IMR-90 (cell line): Measurements from ENCODE around the gene PFDN1. TPM values are rescaled to one million over a fixed set of nuclear protein-coding genes. Genes with fewer than 3 reads are reported as not detected.

Experiments used
- ATAC-seq: fragments of 200-7000 bp; cut with Tn5 transposase; 2 replicates; pipeline ENCODE4 v1.9.1; 2020; ENCODE audit warnings: low read depth, mild to moderate bottlenecking, moderate library complexity
- BruUV-seq: library from RNA; stranded (reverse); fragments of 400-500 nt; replicated peaks from 2 replicates; lab custom pipeline; 2021; lab: Mats Ljungman, UMichigan
- CTCF ChIA-PET: fragments of 300-600 bp; formaldehyde crosslinking; extraction: SDS; loops from one replicate; lab custom pipeline; 2021; ENCODE audit warnings: antibody characterized with exemption; lab: Yijun Ruan, JAX
- POLR2A ChIA-PET: fragments of 300-600 bp; sonication (Branson Sonifier 250); formaldehyde crosslinking; loops from one replicate; lab custom pipeline; 2022; ENCODE audit warnings: antibody characterized with exemption; ENCODE audit not compliant: unreplicated experiment; lab: Charles Lee
- DNase-seq: peaks from one replicate; pipeline ENCODE4 v3.0.0; 2013
- H2AFZ ChIP-seq: replicated peaks from 2 replicates; pipeline ENCODE3; 2013; ENCODE audit warnings: low read length, mild to moderate bottlenecking; ENCODE audit not compliant: poor library complexity
- H2AK5ac ChIP-seq: 2 replicates; pipeline ENCODE4 v1.6.1; 2013; ENCODE audit warnings: low read depth, low read length, inconsistent platforms
- H2AK9ac ChIP-seq: replicated peaks from 2 replicates; pipeline ENCODE3; 2013; ENCODE audit warnings: mild to moderate bottlenecking, low read depth, low read length, moderate library complexity; ENCODE audit not compliant: poor library complexity
- H2BK120ac ChIP-seq: 2 replicates; pipeline ENCODE4 v1.6.1; 2013; ENCODE audit warnings: low read depth, low read length, inconsistent platforms
- H2BK15ac ChIP-seq: 3 replicates; pipeline ENCODE4 v1.6.1; 2013; ENCODE audit warnings: low read depth, low read length, inconsistent platforms
- H2BK20ac ChIP-seq: 2 replicates; pipeline ENCODE4 v1.6.1; 2013; ENCODE audit warnings: low read depth, mild to moderate bottlenecking, inconsistent platforms, low read length, moderate library complexity
- H2BK5ac ChIP-seq: 2 replicates; pipeline ENCODE4 v1.6.1; 2013; ENCODE audit warnings: mild to moderate bottlenecking, low read depth, low read length, inconsistent platforms; ENCODE audit not compliant: poor library complexity, severe bottlenecking
- H3K14ac ChIP-seq: replicated peaks from 2 replicates; pipeline ENCODE4 v1.6.1; 2013; ENCODE audit warnings: low read depth, low read length, inconsistent platforms
- H3K18ac ChIP-seq: 2 replicates; pipeline ENCODE4 v1.6.1; 2013; ENCODE audit warnings: low read depth, low read length, control low read depth
- H3K23ac ChIP-seq: 2 replicates; pipeline ENCODE4 v1.6.1; 2013; ENCODE audit warnings: low read depth, low read length, inconsistent platforms
- H3K27ac ChIP-seq: 2 replicates; pipeline ENCODE4 v1.5.1; 2013; ENCODE audit warnings: mild to moderate bottlenecking, control low read depth, low read length; ENCODE audit not compliant: insufficient read depth
- H3K27me3 ChIP-seq: 2 replicates; pipeline ENCODE4 v1.6.1; 2013; ENCODE audit warnings: low read length; ENCODE audit not compliant: control insufficient read depth, insufficient read depth
- H3K36me3 ChIP-seq: 2 replicates; pipeline ENCODE4 v1.6.1; 2013; ENCODE audit warnings: low read length, mixed read lengths; ENCODE audit not compliant: control insufficient read depth, insufficient read depth
- H3K4ac ChIP-seq: 2 replicates; pipeline ENCODE4 v1.6.1; 2013; ENCODE audit warnings: low read depth, low read length, inconsistent platforms
- H3K4me1 ChIP-seq: 2 replicates; pipeline ENCODE4 v1.6.1; 2013; ENCODE audit warnings: low read length, mixed read lengths; ENCODE audit not compliant: control insufficient read depth, insufficient read depth
- H3K4me2 ChIP-seq: 2 replicates; pipeline ENCODE4 v1.6.1; 2013; ENCODE audit warnings: low read depth, mild to moderate bottlenecking, control low read depth, low read length, moderate library complexity
- H3K4me3 ChIP-seq: 2 replicates; pipeline ENCODE4 v1.5.1; 2013; ENCODE audit warnings: low read depth, mild to moderate bottlenecking, control low read depth, low read length, moderate library complexity; ENCODE audit not compliant: insufficient read depth
- H3K56ac ChIP-seq: 2 replicates; pipeline ENCODE4 v1.6.1; 2013; ENCODE audit warnings: low read length, inconsistent platforms; ENCODE audit not compliant: insufficient read depth; ENCODE audit errors: extremely low read depth
- H3K79me1 ChIP-seq, 2 experiments: 2 replicates each; pipeline ENCODE4 v1.6.1; 2013; ENCODE audit warnings: low read length in 2 of 2, inconsistent platforms in 1 of 2, low read depth in 1 of 2
- H3K9ac ChIP-seq: 2 replicates; pipeline ENCODE4 v1.6.1; 2013; ENCODE audit warnings: low read depth, low read length, control low read depth
- H3K9me1 ChIP-seq: 2 replicates; pipeline ENCODE4 v1.6.1; 2013; ENCODE audit warnings: low read length, inconsistent platforms; ENCODE audit not compliant: insufficient read depth
- H3K9me3 ChIP-seq: 2 replicates; pipeline ENCODE4 v1.6.1; 2013; ENCODE audit warnings: low read length; ENCODE audit not compliant: control insufficient read depth, insufficient read depth
- H4K20me1 ChIP-seq: 2 replicates; pipeline ENCODE4 v1.6.1; 2013; ENCODE audit warnings: low read length, inconsistent platforms; ENCODE audit not compliant: insufficient read depth
- H4K5ac ChIP-seq: 2 replicates; pipeline ENCODE4 v1.6.1; 2013; ENCODE audit warnings: mild to moderate bottlenecking, low read depth, low read length, control low read depth
- H4K8ac ChIP-seq, 2 experiments: 2 replicates each; pipeline ENCODE4 v1.6.1; 2013; ENCODE audit warnings: low read depth in 2 of 2, low read length in 2 of 2, control low read depth in 1 of 2, inconsistent platforms in 1 of 2
- H4K91ac ChIP-seq: 2 replicates; pipeline ENCODE4 v1.6.1; 2013; ENCODE audit warnings: low read depth, low read length, inconsistent platforms; ENCODE audit not compliant: insufficient read depth
- CHD1 ChIP-seq: IDR thresholded peaks from 2 replicates; pipeline ENCODE4 v1.6.1; 2012; ENCODE audit warnings: low read depth, low read length, improper control_type of control experiment
- FOS ChIP-seq: fragments of 150-350 bp; IDR thresholded peaks from 2 replicates; pipeline ENCODE4 v1.6.1; 2016; ENCODE audit warnings: low read depth, low read length
- MXI1 ChIP-seq: IDR thresholded peaks from 2 replicates; pipeline ENCODE4 v1.6.1; 2012; ENCODE audit warnings: low read depth, mild to moderate bottlenecking, low read length, moderate library complexity, borderline replicate concordance
- NFE2L2 ChIP-seq: fragments of 150-350 bp; IDR thresholded peaks from 2 replicates; pipeline ENCODE4 v1.6.1; 2016; ENCODE audit warnings: low read depth, mild to moderate bottlenecking, low read length
- WGBS, 2 experiments: methylation state at CpG; one replicate each; pipeline versions ENCODE4 v1.1.5 to v1.1.7; 2013; ENCODE audit warnings: missing lambda C conversion rate in 2 of 2; ENCODE audit not compliant: insufficient read length in 1 of 2; ENCODE audit errors: extremely low coverage in 2 of 2; 5-methylcytosine and 5-hydroxymethylcytosine counted together
- dilution Hi-C: fragments of 300-500 bp; cut with HindIII; formaldehyde crosslinking; loops from one replicate; pipeline ENCODE4 v1.14.3; 2018; ENCODE audit warnings: low sequenced_read_pairs; ENCODE audit not compliant: unreplicated experiment
- in situ Hi-C: fragments of 300-500 bp; cut with MboI; formaldehyde crosslinking; loops from 3 replicates; pipeline ENCODE4 v1.14.3; 2019; ENCODE audit warnings: low sequenced_read_pairs, inconsistent platforms, mixed read lengths
- intact Hi-C: fragments of 100-400 bp; cut with micrococcal nuclease; formaldehyde crosslinking; loops from 2 replicates; pipeline ENCODE4 v1.10.0; 2022
- polyA plus RNA-seq, 3 experiments: library from polyadenylated mRNA; depleted of rRNA; stranded (reverse); fragments of >200 nt; gene quantifications; 2 replicates each; pipeline ENCODE4 v1.2.3, GENCODE V29; 2012; ENCODE audit warnings: low replicate concordance in 1 of 3
- total RNA-seq: library from RNA; depleted of rRNA; stranded (reverse); fragments of >200 nt; gene quantifications from 2 replicates; pipeline ENCODE4 v1.2.3, GENCODE V29; 2012
- TF ChIP-seq, protein P1 (sequence below): conservative IDR thresholded peaks from 2 replicates; pipeline ENCODE4 v1.5.1; 2012; ENCODE audit warnings: mild to moderate bottlenecking, low read depth, low read length, improper control_type of control experiment

Gene PFDN1
- total and polyA plus RNA-seq, 2 of the 4 experiments (the other 2 are of a cell fraction), result 98.8 to 134 TPM

DNA sequence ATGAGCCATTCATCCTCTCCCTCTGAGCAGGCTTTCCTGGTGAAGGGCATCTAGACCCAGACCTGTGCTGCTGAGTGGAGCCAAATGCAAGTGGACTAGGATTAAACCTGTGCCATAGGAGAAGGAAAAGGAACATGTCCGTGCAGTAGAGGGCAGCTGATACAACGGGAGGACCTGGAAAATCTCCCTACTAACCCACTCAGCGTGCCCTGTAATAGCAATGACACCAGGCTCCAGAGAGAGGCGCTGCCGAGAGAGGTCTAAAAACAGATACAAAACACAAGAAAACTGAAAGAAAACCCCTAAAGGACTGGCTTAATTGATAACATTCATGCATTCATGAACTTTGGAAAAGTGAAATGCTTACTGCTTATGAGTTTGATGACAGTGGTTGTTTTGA is 60.8 kb downstream of the PFDN1 start:
- BruUV-seq, result no TSS peak
- peak overlapping the region; percentile 16 for H2AFZ ChIP-seq
- H2BK5ac ChIP-seq, result peak overlapping the region; percentile 59
- no peak overlapping the region; the same call in 1 of the 2 replicates for H3K14ac ChIP-seq
- peak overlapping the region; percentile 74; the same call in 1 of the 2 replicates for H3K4ac ChIP-seq
- no peak overlapping the region for H3K4me2 ChIP-seq
- no peak overlapping the region for H3K23ac ChIP-seq
- ChIA-PET POLR2A (interaction anchor here (0.6 kb wide), 1 partner anchor 84 kb away, joined by 3 read pairs; no protein-coding TSS in a partner anchor), CTCF (interaction anchor here (1.4 to 8.7 kb wide), 2 partner anchors 106 to 117 kb away, joined by 10 to 233 read pairs; partner anchors contain the start of gene HBEGF)
- peak overlapping the region; percentile 7; the same call in 1 of the 2 replicates for H4K5ac ChIP-seq
- peak overlapping the region; percentile 87 for H2AK9ac ChIP-seq
- no peak for ATAC-seq
- peaks cover 2% of the 10 kb centered on the region; the same call in 1 of the 2 replicates for H3K36me3 ChIP-seq
- intact Hi-C loops (loop anchor here (5.0 to 10.0 kb wide), 5 partner anchors 65 to 483 kb away; partner anchors contain the start of genes CD14, CYSTM1, HARS1 and HARS2), dilution Hi-C loops (no loop called here), in situ Hi-C loops (loop anchor here (5.0 kb wide), 1 partner anchor 110 kb away; no protein-coding TSS in a partner anchor)
- H4K91ac ChIP-seq, result no peak overlapping the region
- H3K79me1 ChIP-seq, result peaks cover 19 to 48% of the 10 kb centered on the region in 2 experiments; a peak in 3 of 4 replicates
- no peak for DNase-seq
- H3K9me1 ChIP-seq, result peaks cover 7% of the 10 kb centered on the region
- no CpG with 5 or more reads among the region's 5 CpGs for WGBS, 2 experiments
- H3K18ac ChIP-seq, result no peak overlapping the region
- H2BK20ac ChIP-seq, result peak overlapping the region; percentile 69; the same call in 1 of the 2 replicates
- no peak overlapping the region for H3K4me3 ChIP-seq
- peak overlapping the region; percentile 60; the same call in 1 of the 3 replicates for H2BK15ac ChIP-seq
- H3K27me3 ChIP-seq, result no peaks in the 10 kb centered on the region
- peak overlapping the region; percentile 28; the same call in 1 of the 2 replicates for H2BK120ac ChIP-seq
- no peaks in the 10 kb centered on the region for H3K9me3 ChIP-seq
- H4K8ac ChIP-seq, result no peak overlapping the region
- TF ChIP-seq CHD1 (no peak), NFE2L2 (no peak), MXI1 (no peak), FOS (no peak)
- TF ChIP-seq, protein P1, sequence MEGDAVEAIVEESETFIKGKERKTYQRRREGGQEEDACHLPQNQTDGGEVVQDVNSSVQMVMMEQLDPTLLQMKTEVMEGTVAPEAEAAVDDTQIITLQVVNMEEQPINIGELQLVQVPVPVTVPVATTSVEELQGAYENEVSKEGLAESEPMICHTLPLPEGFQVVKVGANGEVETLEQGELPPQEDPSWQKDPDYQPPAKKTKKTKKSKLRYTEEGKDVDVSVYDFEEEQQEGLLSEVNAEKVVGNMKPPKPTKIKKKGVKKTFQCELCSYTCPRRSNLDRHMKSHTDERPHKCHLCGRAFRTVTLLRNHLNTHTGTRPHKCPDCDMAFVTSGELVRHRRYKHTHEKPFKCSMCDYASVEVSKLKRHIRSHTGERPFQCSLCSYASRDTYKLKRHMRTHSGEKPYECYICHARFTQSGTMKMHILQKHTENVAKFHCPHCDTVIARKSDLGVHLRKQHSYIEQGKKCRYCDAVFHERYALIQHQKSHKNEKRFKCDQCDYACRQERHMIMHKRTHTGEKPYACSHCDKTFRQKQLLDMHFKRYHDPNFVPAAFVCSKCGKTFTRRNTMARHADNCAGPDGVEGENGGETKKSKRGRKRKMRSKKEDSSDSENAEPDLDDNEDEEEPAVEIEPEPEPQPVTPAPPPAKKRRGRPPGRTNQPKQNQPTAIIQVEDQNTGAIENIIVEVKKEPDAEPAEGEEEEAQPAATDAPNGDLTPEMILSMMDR, result peak; percentile 14; the same call in 1 of the 2 replicates
- H3K9ac ChIP-seq, result no peak overlapping the region
- peaks cover 24% of the 10 kb centered on the region for H4K20me1 ChIP-seq
- no peak overlapping the region for H3K27ac ChIP-seq
- H3K56ac ChIP-seq, result no peak overlapping the region; the same call in 1 of the 2 replicates
- peaks cover 31% of the 10 kb centered on the region for H3K4me1 ChIP-seq
- peak overlapping the region; percentile 84; the same call in 1 of the 2 replicates for H2AK5ac ChIP-seq
